HG02938 (cell line): ENCODE results near the gene INSL3.
"Not testable (repeated sequence)": the region's sequence is repeated elsewhere in the genome, so short reads cannot be mapped to it uniquely, and the experiment has no call there.

Experiments used
- ATAC-seq: cut with Tn5 transposase; IDR thresholded peaks from one replicate; pipeline ENCODE4 v1.9.1; 2021; ENCODE audit warnings: mild to moderate bottlenecking, moderate library complexity; ENCODE audit not compliant: unreplicated experiment

The INSL3 gene

DNA sequence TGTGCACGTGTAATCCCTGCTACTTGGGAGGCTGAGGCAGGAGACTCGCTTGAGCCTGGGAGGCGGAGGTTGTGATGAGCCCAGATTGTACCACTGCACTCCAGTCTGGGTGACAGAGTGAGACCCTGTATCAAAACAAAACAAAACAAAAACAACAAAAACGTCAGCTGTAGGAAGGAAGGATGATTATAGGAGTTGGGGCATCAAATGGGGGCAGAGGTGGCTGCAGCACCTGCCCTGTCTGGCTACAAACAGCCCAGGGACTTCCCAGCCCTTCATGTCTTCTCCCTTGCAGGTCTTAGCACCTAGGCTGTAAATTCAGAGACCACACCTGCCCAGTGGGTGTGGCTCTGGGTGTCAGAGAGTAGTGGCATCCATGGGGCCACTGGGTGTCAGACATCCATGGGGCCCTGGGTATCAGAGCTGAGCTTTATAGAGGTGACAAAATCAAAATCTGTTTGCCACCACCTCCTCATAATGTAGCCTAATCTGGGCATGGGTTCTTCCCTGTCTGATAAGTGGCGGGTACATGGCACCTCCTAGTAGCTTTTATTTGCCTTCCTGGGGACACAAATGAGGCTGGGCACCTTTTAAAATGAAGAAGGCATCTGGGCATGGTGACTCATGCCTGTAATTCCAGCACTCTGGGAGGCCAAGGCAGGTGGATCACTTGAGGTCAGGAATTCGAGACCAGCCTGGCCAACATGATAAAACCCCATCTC lies 31.1 kb downstream of the INSL3 start:
- ATAC-seq, result no peak

GRCh38 chr19:17788632-17789031 lies 32.7 kb downstream of the INSL3 start:
- no peak for ATAC-seq

DNA sequence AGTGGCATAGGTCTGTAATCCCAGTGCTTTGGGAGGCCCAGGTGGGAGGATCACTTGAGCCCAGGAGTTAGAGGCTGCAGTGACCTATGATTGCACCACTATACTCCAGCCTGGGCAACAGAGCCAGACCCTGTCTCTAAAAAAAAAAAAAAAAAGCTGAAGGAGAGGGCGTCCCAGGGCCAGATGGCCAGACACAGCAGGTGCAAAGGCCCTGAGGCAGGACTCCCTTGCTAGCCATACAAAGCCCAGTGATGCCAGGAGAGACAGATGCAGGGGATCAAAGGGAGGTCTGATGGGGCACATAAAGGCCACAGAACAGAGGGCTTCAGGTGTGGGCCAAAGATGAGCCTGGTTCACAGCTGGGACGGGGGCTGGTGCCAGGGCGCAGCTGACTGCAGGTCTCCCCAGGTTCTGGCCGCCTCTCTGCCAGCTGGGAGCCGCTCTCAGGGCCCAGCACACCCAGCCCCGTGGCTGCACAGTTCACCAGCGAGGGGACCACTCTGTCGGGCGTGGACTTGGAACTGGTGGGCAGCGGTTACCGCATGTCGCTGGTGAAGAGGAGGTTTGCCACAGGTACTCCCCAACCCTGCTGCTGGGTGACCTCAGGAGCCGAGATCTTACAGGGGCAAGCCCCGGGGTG lies 33.9 kb downstream of the INSL3 start:
- ATAC-seq, result no peak

GRCh38 chr19:17784201-17785008 lies 36.9 kb downstream of the INSL3 start:
- ATAC-seq, result no peak

GRCh38 chr19:17783721-17784120 lies 37.6 kb downstream of the INSL3 start:
- not testable (repeated sequence) for ATAC-seq

DNA sequence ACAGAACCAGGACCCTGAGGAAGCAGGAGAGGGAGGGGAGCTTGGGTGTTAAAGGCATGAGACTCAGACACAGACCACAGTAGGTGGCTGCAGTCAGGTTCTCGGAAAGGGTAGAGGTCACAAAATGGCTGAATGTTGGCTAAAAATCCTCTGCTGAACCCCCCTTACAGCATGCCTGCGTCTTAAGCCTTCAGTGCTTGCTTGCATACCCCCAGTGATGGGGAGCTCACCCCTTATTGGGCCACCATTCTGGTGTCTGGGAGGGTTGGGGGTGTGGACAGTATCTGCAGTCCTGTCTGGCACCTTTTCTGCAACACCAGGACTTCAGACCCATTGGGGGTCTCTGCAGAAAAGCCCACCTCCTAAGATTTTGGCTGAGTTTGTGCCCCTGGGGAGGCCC lies 40.5 kb downstream of the INSL3 start:
- no peak for ATAC-seq

GRCh38 chr19:17778968-17779929 lies 42.1 kb downstream of the INSL3 start:
- no peak for ATAC-seq

- ATAC-seq, result no peak
These were observed 42.9 kb downstream of the INSL3 start for GRCh38 chr19:17778251-17778967.

DNA sequence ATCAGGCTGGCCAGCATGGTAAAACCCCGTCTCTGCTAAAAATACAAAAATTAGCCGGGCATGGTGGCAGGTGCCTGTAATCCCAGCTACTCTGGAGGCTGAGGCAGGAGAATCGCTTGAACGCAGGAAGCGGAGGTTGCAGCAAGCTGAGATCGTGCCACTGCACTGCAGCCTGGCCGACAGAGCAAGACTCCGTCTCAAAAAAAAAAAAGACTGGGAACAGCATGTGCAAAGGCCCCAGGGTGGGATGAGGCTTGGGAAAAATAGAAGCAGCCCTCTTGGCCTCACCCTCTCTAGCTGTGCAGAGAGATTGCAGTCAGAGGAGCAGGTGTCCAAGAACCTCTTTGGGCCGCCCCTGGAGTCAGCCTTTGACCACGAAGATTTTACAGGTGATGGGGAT lies 43.5 kb downstream of the INSL3 start:
- not testable (repeated sequence) for ATAC-seq

GRCh38 chr19:17775991-17776803 lies 45.1 kb downstream of the INSL3 start:
- peak; percentile 62 for ATAC-seq

- ATAC-seq, result no peak
These were observed 45.9 kb downstream of the INSL3 start for GRCh38 chr19:17775245-17775927.

DNA sequence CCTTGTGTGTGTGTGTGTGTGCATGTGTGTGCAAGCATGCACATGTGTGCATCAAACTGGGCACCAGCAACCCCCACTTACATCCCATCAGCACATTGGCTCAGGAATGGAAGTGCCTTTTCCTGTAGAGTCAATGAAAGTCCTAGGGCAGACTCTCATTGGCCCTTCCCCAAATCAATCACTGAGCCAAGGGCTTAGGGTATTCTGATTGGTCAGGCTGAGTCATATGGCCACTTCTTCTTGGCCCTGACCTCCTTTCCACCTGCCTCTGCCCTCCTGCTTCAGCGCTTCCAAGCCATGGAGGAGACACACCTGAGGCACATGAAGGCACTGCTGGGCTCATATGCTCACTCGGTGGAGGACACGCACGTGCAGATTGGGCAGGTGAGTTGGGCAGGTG lies 49.1 kb downstream of the INSL3 start:
- ATAC-seq, result no peak

- no peak for ATAC-seq
These were observed 50.7 kb downstream of the INSL3 start for GRCh38 chr19:17770613-17771012.

DNA sequence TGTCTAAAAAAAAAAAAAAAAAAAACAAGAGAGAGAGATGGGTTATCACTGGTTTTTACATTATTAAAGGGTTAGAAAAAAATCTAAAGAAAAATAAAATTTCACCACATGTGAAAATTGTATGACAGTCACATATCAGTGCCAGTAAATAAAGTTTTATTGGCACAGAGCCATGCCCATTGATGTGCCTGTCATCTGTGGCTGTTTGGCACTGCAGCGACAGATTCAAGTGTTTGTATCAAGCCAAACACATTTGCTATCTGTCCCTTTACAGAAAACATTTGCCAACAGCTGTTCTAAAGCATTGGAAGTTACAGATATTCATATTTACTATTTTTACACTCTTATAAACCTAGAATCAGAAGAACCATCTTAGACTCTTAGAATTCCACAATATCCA lies 53.8 kb downstream of the INSL3 start:
- no peak for ATAC-seq

GRCh38 chr19:17766543-17767131 lies 54.7 kb downstream of the INSL3 start:
- ATAC-seq, result no peak
